ENCODE data around the gene PAX5.

DNA sequence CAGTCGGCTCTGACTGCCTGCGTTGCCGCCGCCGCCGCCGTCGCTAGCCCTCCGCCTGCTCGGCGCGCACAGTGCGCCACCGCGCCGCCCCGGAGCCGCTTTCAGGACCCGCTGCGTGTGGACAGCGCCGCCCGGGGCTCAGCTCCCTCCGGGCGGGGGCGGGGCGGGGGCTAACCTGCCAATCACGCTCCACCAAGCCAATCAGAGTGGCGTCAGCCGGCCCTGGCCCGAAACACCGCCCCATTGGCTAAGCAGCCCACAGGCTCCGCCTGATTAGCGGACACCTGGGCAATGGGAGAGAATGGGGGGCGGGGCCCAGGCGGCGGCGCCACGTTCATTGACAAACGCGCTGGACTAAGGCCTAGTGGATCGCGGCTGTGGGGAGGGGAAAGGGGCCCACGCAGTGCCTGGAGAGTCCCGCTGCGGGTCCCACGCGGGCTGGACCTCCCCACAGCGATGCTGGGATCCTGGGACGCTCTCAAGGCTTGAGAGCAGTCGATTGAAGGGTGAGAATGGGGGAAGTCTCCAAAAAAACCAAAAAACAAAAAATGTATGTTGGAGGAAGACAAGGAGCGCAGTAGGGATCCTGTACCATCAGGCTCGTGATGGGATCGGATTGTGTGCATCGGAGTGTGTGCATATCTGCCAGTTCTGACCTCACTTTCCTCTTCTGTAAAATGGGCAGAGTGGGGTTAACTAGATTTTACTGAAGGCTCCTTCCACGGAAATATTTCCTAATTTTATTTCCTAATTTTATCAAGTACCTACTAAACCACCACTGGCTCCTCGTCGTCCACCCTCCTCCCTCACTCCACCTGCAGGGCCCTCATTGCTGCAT, 6.3 kb downstream of the PAX5 start:
- TF ChIP-seq EZH2 (optimal IDR thresholded peaks at IDR 0.05; ENCODE audit: low read depth, low read length) = no peak
- TF ChIP-seq, protein P1, sequence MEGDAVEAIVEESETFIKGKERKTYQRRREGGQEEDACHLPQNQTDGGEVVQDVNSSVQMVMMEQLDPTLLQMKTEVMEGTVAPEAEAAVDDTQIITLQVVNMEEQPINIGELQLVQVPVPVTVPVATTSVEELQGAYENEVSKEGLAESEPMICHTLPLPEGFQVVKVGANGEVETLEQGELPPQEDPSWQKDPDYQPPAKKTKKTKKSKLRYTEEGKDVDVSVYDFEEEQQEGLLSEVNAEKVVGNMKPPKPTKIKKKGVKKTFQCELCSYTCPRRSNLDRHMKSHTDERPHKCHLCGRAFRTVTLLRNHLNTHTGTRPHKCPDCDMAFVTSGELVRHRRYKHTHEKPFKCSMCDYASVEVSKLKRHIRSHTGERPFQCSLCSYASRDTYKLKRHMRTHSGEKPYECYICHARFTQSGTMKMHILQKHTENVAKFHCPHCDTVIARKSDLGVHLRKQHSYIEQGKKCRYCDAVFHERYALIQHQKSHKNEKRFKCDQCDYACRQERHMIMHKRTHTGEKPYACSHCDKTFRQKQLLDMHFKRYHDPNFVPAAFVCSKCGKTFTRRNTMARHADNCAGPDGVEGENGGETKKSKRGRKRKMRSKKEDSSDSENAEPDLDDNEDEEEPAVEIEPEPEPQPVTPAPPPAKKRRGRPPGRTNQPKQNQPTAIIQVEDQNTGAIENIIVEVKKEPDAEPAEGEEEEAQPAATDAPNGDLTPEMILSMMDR (IDR thresholded peaks at IDR 0.05; ENCODE audit: low read length) = no peak
- TF ChIP-seq EZH2phosphoT487 (IDR thresholded peaks at IDR 0.05; ENCODE audit: low read length) = no peak
